Left ventricle myocardium superior (tissue), 1 donor: Measurements from ENCODE around the gene CCDC157. TPM values are rescaled to one million over a fixed set of nuclear protein-coding genes. Genes with fewer than 3 reads are reported as not detected.
"Not testable (repeated sequence)": the region's sequence is repeated elsewhere in the genome, so short reads cannot be mapped to it uniquely, and the experiment has no call there.

Experiments
- ATAC-seq: fragments of 200-7000 bp; cut with Tn5 transposase; one replicate; pipeline ENCODE4 v1.9.1; 2020; ENCODE audit warnings: mild to moderate bottlenecking, moderate library complexity
- DNase-seq: peaks from one replicate; pipeline ENCODE4 v3.0.0-alpha.2; 2020
- intact Hi-C: fragments of 100-400 bp; cut with micrococcal nuclease; formaldehyde crosslinking; loops from one replicate; pipeline ENCODE4 v1.11.0; 2022
- total RNA-seq: library from RNA; stranded (reverse); fragmentation: NEBNext Ultra II Directional; extraction: Animal tissue kit (Norgen Biotek cat#: 25700); gene quantifications from one replicate; pipeline ENCODE4 v1.2.1, GENCODE V29; 2021
- donor health status: DM: no; HTN: yes; CAD: no; lungs with severe emphysema.

The CCDC157 gene
- total RNA-seq, 1 donor from 2014 or later: 0.37 TPM

- not testable (repeated sequence) for DNase-seq
These were observed 44.2 kb downstream of the CCDC157 start for GRCh38 chr22:30401024-30401423.

DNA sequence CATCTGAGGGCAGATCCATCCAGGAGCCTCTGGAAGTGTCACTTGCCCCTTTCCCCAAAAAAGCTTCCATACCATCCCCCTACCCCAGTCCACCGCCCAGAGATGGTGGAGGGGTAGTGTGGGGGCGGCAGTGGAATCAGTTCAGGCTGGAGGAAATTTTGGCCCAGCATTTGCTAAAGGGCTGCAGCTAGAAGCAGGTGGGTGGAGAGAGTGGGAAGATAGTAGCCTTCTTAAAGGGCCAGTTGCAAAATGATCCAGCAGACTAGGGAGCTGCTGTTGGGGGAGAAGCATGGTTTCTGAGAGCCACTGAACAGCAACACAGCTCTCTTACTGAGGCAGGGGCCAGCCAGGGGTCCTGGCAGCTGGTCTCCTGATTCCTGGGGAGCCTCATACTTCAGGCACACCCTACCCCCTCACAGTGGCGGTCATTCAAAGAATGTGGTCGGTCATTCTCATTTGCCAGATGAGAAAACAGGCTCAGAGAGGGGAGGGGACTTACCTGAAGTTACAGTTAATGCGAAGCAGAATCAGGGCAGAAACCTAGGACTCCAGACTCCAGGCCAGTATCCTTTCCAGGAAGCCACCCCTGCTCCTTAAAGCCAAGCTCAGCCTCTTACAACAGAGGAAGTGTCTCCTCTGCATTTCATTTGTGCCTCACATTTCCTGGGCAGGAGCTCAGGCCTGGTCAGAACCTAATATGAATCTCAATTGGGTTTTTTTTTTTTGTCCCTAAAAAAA lies 45.4 kb downstream of the CCDC157 start:
- intact Hi-C loops: no loop called here
- ATAC-seq (no peak), DNase-seq (no peak)

More at GRCh38 chr22:30401024-30401423, 44.2 kb downstream of the CCDC157 start:
- ATAC-seq, intact Hi-C loops: not testable (repeated sequence)

DNA sequence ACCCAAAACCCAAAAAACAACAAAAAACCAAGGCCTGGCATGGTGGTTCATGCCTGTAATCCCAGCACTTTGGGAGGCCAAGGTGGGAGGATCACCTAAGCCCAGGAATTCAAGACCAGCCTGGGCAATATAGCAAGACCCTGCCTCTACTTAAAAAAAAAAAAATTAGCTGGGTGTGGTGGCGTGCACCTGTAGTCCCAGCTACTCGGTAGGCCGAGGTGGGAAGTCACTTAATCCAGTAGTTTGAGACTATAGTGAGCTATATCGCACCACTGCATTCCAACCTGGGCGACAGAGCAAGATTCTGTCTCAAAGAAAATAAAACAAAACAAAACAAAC lies 45.9 kb downstream of the CCDC157 start:
- intact Hi-C loops, ATAC-seq: not testable (repeated sequence)

DNA sequence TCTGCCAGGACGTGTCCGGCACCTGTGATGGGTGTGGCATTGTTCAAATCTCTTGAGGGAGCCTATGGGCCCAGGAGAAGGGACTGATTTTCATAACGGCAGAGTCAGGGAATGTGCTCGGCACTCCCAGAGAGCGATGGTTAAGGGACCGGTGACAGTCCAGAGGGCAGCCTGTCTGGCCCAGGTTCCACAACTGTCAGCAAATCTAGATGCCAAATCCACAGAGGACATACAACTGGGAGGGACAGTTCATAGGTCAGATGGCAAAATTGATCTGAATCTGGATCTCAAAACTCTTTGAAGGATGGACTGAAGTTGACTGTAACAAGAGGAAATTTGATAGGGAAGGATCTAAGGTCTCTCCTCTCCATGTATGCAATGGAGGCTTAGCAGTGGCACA lies 47.5 kb downstream of the CCDC157 start:
- DNase-seq (no peak), ATAC-seq (no peak)
- intact Hi-C loops: no loop called here

More for the DNA sequence above, 45.9 kb downstream of the CCDC157 start:
- not testable (repeated sequence) for DNase-seq

GRCh38 chr22:30405731-30406130 lies 48.9 kb downstream of the CCDC157 start:
- intact Hi-C loops: no loop called here
- DNase-seq (no peak), ATAC-seq (no peak)

DNA sequence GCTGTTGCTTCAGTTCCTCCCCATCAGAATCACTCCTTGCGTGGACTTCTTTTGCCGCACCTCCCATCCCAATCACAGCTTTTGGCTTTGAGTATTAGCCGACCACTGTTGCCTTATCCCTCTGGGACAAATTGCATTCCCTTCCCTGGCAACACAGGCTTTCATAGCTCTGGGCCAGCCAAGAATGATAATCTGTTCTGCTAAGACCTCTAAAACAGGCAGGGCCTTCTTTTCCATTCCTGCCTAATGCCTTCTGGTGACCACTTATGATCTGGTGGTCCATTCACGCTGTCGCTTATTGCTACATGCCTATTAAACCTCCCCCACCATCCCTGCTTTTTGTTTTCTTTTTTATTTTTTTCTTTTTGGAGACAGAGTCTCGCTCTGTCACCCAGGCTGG lies 49.6 kb downstream of the CCDC157 start:
- intact Hi-C loops: no loop called here
- DNase-seq (no peak), ATAC-seq (no peak)

GRCh38 chr22:30408388-30409102 lies 51.7 kb downstream of the CCDC157 start:
- intact Hi-C loops: no loop called here
- DNase-seq: no peak
- no peak for ATAC-seq

DNA sequence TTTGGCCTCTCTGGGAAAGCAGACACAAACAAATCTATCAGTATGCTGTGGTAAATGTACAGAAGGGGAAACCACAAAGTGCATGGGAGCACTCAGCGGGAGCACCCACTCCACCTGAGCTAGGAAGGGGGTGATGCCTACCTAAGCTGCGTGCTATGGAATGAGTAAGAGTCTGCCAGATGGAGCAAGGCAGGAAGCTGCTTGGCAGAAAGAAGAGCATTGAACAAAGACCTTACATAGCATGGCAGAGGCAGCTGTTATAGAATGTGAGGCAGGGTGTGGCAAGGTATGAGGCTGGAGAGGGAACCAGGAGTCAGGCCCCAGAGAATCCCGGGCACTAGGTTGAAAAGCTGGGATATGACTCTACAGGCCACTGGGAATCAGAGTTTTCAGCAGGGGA lies 55.0 kb downstream of the CCDC157 start:
- no peak for DNase-seq
- no peak for ATAC-seq
- intact Hi-C loops: no loop called here

DNA sequence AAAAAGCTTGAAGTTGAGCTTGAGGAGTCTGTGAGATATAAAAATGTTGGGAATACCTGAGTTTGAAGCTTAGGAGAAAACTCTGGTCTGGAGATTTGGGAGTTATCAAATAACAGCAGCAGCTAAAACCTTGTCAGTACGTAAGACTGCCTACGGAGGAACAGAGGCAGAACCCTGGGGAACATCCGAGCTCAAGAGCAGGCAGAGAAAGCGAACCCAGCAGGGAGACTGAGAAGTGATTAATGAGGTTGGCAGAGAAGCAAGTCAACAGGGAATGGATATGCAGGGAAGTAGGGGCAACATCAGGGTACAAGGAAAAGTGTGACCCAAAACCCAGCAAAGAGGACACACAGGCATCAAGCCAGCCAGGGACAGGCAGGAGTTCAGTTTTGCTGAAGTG lies 56.2 kb downstream of the CCDC157 start:
- ATAC-seq (no peak), DNase-seq (no peak)
- intact Hi-C loops: no loop called here

DNA sequence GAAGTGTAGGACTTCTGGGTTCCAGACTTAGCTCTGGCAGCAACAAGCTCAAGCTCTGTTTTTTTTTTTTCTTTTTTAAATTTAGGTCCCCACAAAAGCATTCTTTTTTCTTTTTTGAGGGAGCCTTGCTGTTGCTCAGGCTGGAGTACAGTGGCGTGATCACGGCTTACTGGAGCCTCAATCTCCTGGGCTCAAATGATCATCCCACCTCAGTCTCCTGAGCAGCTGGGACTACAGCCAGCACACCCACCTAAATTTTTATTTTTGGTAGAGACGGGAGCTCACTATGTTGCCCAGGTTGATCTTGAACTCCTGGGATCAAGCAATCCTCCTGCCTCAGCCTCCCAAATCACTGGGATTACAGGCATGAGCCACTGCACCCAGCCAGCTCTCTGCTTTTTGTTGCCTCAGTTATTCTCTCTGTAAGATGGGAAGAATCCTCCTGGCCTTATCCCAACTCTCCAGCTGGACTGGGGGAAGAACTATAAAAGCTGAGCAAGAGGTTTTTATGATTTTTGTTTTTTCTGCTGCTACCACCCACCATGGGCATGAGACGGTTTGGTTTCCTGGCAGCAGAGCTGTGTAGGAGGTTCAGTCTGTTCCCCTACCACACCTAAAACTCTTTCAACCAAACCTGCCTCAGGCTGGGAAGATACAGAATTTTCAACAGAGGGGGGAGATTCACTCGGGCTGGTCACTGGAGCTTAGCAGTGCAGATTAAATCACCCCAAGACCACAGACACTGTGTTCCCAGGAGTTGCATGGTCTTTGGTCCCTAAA lies 57.1 kb downstream of the CCDC157 start:
- no peak for ATAC-seq
- DNase-seq: no peak

GRCh38 chr22:30414525-30415047 lies 57.8 kb downstream of the CCDC157 start:
- DNase-seq: no peak
- no peak for ATAC-seq
- intact Hi-C loops: no loop called here

More for the DNA sequence above, 57.1 kb downstream of the CCDC157 start:
- intact Hi-C loops: no loop called here

DNA sequence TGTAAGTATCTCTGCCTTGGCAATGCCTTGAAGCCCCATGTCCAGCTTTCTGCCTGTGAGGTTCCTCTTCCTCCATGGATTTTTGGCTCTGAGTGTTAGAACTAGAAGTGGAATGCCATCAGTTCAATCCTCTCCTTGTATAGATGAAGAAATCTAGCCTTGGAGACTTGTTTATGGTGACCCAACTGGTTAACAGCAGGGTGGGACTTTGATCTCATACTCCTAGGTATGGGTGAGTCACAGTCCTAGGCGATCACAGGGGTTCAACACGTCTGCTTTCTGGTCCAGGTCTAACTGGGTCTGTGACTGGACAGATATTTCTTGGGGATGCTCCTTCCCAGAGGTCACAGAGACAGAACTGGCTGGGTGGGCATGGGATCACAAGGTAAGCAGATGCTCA lies 59.6 kb downstream of the CCDC157 start:
- DNase-seq (no peak), ATAC-seq (no peak)
- intact Hi-C loops: no loop called here

- ATAC-seq (no peak), DNase-seq (no peak)
- intact Hi-C loops: no loop called here
These were observed 60.0 kb downstream of the CCDC157 start for GRCh38 chr22:30416837-30417236.

DNA sequence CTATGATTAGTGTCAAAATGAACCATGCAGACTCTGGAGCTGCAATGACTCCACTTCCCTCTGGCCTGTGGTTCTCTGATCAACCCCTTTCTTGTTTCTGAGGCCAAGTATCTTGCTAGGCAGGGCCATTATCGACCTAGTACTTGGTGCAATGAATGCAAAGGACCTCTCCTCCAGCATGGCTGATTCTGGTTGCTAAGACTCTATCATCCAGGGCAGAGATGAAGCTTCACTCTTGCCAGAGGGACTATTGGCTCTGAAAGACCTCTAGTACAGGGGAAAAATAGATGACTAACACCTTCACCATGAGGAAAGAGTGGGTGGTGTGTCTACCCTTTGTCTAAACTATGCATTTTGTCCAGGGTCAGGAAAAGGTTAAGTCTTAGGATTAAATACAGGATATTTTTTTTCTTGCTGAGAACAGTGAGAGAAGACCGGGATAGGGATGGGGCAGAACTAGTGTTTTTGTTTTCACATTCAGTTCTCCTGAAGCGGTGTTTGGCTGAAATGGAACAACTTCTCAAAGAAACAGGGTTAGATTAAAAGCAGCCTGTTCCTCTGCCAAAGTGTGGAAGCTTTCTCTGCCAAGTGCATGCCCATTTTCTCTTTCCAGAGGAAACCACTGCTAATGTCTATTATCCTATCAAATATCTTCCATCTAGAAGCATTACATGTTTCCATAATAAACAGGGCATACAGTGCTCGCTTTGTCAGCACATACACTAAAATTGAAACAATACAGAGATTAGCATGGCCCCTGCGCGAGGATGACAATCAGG lies 63.7 kb downstream of the CCDC157 start:
- intact Hi-C loops: no loop called here
- no peak for ATAC-seq
- no peak for DNase-seq

GRCh38 chr22:30421695-30422480 lies 65.1 kb downstream of the CCDC157 start:
- intact Hi-C loops: no loop called here
- DNase-seq: no peak
- no peak for ATAC-seq

- peak; percentile 49 for DNase-seq
- intact Hi-C loops: no loop called here
- ATAC-seq: peak; percentile 12
These were observed 65.9 kb downstream of the CCDC157 start for GRCh38 chr22:30422481-30423300.

DNA sequence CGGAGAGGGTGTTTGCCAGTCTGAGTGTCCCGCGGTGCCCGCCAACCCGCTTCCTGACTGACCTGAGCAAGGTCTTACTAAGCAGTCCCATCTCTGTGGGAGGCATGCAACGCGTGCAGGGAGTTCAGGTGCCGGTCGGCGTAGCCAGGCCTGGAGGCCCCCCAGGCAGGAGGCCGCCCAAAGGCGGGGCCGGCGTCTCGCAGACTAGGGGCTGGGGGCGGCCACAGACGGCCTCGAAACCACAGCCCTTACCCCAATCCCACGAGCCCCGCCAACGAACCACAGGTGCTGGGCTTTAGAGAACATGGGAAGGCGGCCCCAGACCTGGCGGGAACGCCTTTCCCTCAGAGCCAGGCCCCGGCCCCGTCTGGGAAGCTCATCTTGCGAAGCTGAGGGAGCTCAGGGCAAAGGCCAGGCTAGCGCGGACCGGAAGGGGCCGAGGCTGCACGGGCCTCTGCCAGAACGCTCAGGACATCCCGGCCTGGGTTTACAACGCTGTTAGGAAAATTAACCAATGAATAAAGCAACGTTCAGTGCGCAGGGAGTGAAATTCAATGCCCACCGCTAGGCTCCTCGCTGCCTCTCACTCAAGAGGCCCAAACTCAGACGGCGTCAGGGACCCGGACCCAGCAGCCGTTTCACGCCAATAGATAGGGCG lies 66.6 kb downstream of the CCDC157 start:
- no peak for DNase-seq
- ATAC-seq: peak; percentile 72
- intact Hi-C loops: no loop called here
